ENCODE results near the gene FLRT2.

The FLRT2 gene

GRCh38 chr14:85601690-85602089 lies 71.7 kb downstream of the FLRT2 start:
- DNase-seq, result no peak

GRCh38 chr14:85602345-85602744 lies 72.4 kb downstream of the FLRT2 start:
- no peak for DNase-seq

GRCh38 chr14:85604021-85604420 lies 74.1 kb downstream of the FLRT2 start:
- no peak for DNase-seq

DNA sequence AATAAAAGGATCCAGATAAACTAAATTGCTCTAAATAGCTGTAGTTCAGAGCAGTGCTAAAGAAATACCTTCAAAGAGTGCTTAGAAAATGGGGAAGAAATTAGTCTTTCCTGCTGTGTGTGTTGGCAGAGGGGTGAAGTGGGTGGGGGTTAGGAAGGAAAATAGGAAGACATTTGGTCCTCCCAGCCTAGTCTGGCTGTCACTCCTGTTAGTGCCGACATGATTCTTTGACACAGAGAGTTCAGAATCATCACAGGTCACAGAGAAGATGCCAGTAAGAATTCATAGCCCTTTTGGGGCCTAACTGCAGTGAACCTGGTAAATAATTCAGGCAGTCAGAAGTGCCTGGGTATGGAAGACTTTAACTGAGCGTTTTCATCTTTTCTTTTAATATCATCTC lies 74.8 kb downstream of the FLRT2 start:
- DNase-seq, result no peak

DNA sequence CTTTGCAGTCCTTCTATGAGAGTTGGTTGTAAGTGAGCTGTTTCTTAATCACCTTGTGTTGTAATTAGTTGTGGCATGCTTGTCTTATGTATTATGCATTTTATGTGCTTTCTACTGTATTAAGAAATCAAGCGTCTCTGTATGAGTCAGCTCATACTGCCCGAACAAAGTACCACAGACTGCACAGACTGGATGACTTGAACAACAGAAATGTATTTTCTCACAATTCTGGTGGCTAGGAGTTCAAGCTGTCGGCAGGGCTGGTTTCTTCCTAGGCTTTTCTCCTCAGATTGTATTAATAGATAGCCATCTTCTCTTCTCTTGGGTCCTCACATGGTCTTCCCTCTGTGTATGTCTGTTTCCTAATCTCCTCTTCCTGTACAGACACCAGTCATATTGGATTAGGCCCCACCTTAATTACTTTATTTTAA lies 77.7 kb downstream of the FLRT2 start:
- DNase-seq, result no peak

- no peak for DNase-seq
These were observed 83.6 kb downstream of the FLRT2 start for GRCh38 chr14:85613496-85613895.

DNA sequence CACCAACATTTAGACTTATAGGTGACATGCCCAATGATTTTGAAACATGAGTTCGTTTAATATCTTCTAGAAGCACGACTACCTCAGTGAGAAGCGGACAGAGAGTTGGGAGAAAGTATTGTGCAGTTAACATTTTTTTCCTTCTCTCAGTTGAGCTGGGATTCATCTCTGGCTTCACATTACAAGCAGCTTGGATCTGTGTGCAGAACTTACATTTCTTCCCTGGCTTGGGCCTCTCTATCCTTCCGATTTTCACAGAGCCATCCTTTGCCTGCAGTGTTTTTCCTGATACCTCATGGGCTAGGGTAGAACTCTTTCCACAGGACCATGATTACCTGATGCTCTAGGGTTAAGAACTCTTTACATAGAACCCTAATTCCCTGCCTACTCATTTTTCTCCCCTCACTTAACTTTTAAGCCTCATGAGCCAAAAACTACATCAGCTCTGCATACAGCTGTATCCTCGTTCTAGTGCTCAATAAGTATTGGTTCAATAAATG lies 86.5 kb downstream of the FLRT2 start:
- DNase-seq, result no peak

DNA sequence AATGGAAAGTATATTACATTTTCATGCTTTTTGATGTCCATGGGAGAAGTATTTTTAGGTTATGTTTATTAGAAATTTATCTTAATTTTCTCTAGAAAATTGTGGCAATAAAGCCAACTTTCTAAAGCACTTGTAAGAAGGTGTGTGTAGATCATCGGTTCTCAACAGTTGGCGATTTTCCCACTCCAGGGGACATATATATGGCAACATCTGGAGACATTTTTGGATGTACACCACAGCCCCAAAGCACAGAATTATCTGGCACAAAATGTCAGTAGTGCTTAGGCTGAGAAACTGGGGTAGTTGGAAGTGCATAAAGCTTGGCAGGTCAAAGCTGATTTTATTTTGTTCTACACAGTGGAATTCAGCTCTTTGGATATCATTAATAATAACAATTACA lies 86.9 kb downstream of the FLRT2 start:
- DNase-seq, result no peak

DNA sequence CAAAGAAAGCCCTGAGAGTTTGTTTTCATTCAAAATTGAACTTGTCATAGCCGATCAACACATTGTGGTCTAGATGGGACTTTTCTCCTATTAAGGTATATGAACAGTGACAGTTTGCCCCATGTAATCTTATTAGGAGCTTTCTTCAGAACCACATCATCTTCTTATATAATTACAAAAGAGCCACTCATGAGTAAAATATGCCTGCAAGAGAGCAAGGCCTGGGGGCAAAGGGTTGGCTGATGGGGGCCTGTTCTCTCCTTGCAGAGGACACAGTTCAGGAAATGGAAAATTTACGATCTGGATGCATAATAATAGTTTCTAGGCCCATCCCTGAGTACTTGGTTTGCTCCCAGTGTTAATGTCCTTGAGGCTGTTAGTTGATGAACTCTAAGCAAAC lies 87.8 kb downstream of the FLRT2 start:
- no peak for DNase-seq

DNA sequence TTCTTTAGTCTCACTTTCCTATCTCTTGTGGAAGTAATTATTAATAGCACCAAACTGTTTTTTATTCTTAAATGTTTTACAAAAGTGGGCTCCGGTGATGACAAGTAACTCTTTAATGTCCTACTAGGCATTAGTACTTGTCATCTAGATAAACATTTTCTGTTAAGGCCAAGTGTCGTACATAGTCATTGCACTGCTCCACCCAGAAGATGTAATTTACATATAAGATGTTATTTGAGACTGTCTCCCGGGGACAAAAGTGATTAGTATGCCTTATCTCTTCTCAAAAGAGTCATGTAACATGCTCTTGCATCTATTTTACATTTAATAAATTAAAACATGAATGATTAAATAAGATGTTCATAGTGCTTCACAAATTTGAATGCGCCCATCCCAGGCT lies 88.4 kb downstream of the FLRT2 start:
- DNase-seq, result no peak

- DNase-seq, result no peak
These were observed 89.0 kb downstream of the FLRT2 start for GRCh38 chr14:85618978-85619377.

- DNase-seq, result no peak
These were observed 89.9 kb downstream of the FLRT2 start for GRCh38 chr14:85619851-85620250.

GRCh38 chr14:85620947-85621346 lies 91.0 kb downstream of the FLRT2 start:
- no peak for DNase-seq

DNA sequence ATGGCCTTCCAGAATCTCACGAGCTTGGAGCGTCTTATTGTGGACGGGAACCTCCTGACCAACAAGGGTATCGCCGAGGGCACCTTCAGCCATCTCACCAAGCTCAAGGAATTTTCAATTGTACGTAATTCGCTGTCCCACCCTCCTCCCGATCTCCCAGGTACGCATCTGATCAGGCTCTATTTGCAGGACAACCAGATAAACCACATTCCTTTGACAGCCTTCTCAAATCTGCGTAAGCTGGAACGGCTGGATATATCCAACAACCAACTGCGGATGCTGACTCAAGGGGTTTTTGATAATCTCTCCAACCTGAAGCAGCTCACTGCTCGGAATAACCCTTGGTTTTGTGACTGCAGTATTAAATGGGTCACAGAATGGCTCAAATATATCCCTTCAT lies 92.2 kb downstream of the FLRT2 start:
- DNase-seq, result no peak

GRCh38 chr14:85622986-85623685 lies 93.2 kb downstream of the FLRT2 start:
- no peak for DNase-seq

DNA sequence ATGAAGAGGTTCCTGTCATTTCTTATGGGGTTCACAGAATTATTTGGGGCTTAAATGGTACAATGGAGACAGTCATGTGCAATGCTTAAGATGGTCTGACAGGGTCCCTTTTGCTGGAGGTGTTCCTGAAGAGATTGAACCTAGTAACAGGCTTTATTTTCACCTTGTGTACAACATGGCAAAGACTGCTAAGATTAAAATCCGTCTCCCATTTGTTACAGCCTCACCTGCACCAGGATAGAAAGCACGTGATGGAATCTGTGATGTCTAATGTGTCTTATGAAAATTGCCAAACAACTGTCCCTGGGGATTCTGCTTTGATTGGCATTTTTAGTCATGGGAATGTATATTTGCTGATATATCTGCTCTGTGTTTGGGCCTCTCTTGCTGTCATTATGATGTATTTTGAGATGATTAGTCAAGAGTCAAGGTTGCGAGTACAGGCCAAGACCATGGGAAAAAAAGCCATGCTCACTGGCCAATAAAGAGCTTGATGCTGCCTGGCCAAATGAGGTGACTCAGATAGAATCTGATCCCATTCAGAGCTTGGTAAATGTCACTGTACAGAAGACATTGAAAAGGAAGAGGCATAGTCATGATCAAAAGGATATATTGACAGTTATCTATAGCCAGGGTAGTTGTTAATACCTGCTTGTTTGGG lies 96.1 kb downstream of the FLRT2 start:
- DNase-seq, result no peak

- DNase-seq, result no peak
These were observed 104.3 kb downstream of the FLRT2 start for GRCh38 chr14:85634205-85634604.

GRCh38 chr14:85644211-85644610 lies 114.3 kb downstream of the FLRT2 start:
- DNase-seq, result no peak

DNA sequence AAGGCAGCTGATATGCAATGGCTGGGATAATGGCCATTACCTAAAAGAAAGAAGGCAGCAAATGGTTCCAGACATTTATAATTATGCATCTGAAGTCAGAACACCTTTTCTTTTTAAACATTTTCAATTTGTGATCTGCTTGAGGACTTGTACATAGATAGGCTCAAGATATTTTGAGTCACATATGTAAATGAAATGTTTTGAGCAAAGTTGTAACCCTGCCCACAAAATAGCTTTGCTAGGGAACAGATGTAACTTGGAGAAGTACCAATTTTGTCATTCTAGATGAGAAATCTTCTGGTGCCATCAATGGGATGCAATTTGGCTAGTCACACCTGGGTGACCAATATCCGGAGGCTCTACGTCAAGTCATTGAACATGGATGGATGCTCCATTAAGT lies 123.1 kb downstream of the FLRT2 start:
- DNase-seq, result no peak

DNA sequence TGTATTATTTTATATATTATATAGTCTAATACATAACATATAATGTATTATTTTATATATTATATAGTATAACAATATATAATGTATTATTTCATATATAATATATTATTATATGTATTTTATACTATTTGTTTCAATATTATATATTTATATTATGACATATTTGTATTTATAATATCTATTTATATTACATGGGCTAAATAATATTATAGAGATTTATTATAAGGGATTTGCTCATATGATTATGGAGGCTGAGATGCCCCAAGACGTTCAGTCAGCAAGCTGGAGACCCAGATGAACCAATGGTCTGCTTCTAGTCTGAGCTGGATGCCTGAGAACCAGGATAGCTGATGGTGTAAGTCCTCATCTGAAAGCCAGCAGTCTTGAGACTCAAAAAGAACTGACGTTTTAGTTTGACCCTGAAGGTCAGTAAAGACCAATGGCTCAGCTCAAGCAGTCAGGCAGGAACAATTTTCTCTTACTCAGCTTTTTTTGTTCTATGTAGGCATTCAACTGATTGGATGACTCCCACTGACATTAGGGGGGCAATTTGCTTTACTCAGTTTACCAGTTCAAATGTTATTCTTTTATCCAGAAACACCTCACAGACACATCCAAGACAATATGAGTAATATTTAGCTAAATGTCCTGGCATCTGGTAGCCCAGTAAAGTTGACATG lies 130.4 kb downstream of the FLRT2 start:
- DNase-seq, result no peak

DNA sequence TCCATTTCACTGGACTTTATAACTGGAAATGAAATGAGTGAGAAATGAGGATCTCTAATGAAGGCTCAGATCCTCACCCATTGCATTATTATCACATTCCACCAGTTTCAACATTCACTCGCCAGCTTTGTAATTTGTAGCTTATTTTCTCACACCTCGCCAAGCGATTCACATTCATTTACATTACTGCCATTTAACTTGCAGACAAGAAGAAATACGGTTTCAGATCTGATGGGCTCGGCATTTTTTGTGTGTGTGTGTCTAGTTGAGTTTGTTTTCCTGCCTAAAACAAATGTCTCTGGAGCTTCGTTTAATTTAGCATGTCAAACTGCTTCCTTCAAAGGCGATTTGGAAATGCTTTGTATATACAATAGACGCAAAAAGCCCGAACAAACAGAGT lies 132.2 kb downstream of the FLRT2 start:
- no peak for DNase-seq

DNA sequence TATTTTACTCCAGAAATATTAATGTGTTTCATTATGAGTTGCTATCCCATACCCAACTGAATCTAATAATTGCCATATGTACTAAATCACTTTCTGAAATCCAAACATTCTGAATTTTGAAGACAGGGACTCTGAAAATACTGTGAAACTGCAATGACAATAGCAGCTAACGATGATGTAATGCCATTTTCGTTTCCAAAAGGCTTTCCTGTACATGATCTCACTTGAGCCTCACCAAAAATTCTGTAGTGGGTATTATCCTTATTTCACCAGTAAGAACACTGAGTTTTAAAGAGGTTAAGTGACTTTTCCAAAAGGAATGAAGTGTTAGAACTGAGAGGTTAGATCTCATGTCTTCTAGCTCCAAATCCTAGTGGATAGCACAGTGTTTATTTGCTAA lies 133.3 kb downstream of the FLRT2 start:
- DNase-seq, result no peak

DNA sequence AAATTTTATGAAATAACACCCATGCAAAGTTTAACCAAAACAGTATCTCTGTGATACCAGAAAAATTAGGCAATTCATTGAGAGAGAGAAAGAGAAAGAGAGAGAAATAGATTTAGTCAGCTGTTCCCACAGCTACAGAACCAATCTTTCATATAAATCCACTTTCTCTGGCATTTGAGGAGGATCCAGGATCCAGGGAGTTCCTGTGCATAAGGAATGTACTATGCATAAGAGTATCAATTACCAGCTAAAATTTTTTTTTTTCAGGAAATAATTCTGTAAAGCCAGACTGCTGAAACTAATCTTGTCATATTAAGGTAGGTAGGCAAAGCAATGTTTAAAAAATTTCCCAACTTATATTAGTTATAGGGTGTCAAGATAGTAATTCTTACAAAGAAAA lies 133.7 kb downstream of the FLRT2 start:
- no peak for DNase-seq

DNA sequence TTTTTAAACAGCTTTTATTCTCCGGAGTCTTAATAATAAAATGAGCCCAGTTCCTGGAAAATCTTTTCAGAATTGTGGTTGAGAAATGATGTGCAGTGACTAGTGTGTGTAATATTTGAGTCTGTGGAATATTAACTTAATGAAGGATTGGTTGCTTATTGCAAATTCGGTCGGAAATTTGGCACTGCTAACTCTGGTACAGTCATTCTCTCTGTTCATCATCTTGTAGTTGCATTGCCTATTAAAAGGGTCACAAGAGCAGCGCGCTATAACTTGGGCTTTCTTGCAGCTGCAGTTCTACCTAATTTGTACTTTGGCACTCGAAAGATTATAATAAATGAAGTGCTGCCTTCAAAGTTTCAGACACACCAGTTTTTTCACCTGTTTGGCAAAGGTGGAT lies 146.0 kb downstream of the FLRT2 start:
- DNase-seq, result no peak

Measured in DMS 273 treated with DMSO at 0.1 percent for 48 hours (cell line).